A673 (cell line): ENCODE results near the gene NCAPH2. TPM values are rescaled to one million over a fixed set of nuclear protein-coding genes. Genes with fewer than 3 reads are reported as not detected.
A peak's percentile ranks its signal among the peaks of the same experiment; 100 is the strongest.

Source experiments
- BruUV-seq: library from RNA; stranded (reverse); fragments of 400-500 nt; replicated peaks from 2 replicates; lab custom pipeline; 2021; lab: Mats Ljungman, UMichigan
- CTCF ChIA-PET: fragments of 300-600 bp; sonication (Branson Sonifier 250); formaldehyde crosslinking; loops from one replicate; lab custom pipeline; 2022; ENCODE audit warnings: antibody characterized with exemption; lab: Charles Lee
- POLR2A ChIA-PET: fragments of 300-600 bp; sonication (Branson Sonifier 250); formaldehyde crosslinking; loops from one replicate; lab custom pipeline; 2022; ENCODE audit warnings: antibody characterized with exemption; ENCODE audit not compliant: low non-redundant PET; lab: Charles Lee
- DNase-seq: peaks from one replicate; pipeline ENCODE4 v3.0.0-alpha.2; 2015; ENCODE audit warnings: low spot score
- H3K27ac ChIP-seq: fragments of 200-600 bp; sonication (generic); 2 replicates; pipeline ENCODE4 v1.5.1; 2016; ENCODE audit warnings: mixed run types, low read depth, mild to moderate bottlenecking, mixed read lengths, antibody characterized with exemption, low read length; ENCODE audit not compliant: poor library complexity, severe bottlenecking
- H3K27me3 ChIP-seq: fragments of 200-600 bp; sonication (generic); replicated peaks from 2 replicates; pipeline ENCODE4 v1.6.1; 2017; ENCODE audit warnings: mixed run types, low read depth, mild to moderate bottlenecking, mixed read lengths, antibody characterized with exemption, low read length; ENCODE audit not compliant: insufficient read depth, poor library complexity
- H3K36me3 ChIP-seq: fragments of 200-600 bp; sonication (generic); 2 replicates; pipeline ENCODE4 v1.6.1; 2016; ENCODE audit warnings: mixed run types, mild to moderate bottlenecking, mixed read lengths, antibody characterized with exemption, low read length; ENCODE audit not compliant: insufficient read depth, poor library complexity, severe bottlenecking
- H3K4me1 ChIP-seq: fragments of 200-600 bp; sonication (generic); 2 replicates; pipeline ENCODE4 v1.6.1; 2017; ENCODE audit warnings: mixed run types, mild to moderate bottlenecking, mixed read lengths, antibody characterized with exemption, low read length; ENCODE audit not compliant: insufficient read depth, poor library complexity, severe bottlenecking
- H3K4me3 ChIP-seq: fragments of 200-600 bp; sonication (generic); 2 replicates; pipeline ENCODE4 v1.5.1; 2016; ENCODE audit warnings: low read depth, mixed run types, mild to moderate bottlenecking, mixed read lengths, low read length; ENCODE audit not compliant: poor library complexity, severe bottlenecking
- H3K9me3 ChIP-seq: fragments of 200-600 bp; sonication (generic); 2 replicates; pipeline ENCODE4 v1.6.1; 2016; ENCODE audit warnings: mixed run types, low read depth, mild to moderate bottlenecking, mixed read lengths, antibody characterized with exemption, low read length; ENCODE audit not compliant: poor library complexity, severe bottlenecking
- EZH2 ChIP-seq: fragments of 200-600 bp; sonication (generic); IDR thresholded peaks from 2 replicates; pipeline ENCODE4 v1.6.1; 2017; ENCODE audit warnings: borderline replicate concordance, low read depth, mild to moderate bottlenecking, mixed read lengths, antibody characterized with exemption, low read length; ENCODE audit not compliant: poor library complexity, severe bottlenecking
- intact Hi-C: fragments of 100-400 bp; cut with micrococcal nuclease; formaldehyde crosslinking; loops from one replicate; pipeline ENCODE4 v1.10.0; 2022; ENCODE audit not compliant: unreplicated experiment
- total RNA-seq: library from RNA; stranded (reverse); gene quantifications from 2 replicates; pipeline ENCODE4 v1.2.3, GENCODE V29; 2021
- TF ChIP-seq, protein P1 (sequence below): fragments of 300-800, 200-600 bp; sonication (generic); conservative IDR thresholded peaks from 2 replicates; pipeline ENCODE4 v1.5.1; 2017; ENCODE audit warnings: low read depth, mild to moderate bottlenecking, antibody characterized with exemption, low read length, moderate library complexity, mixed read lengths

Gene NCAPH2
- total RNA-seq, 1 experiment from 2014 or later, result 135 TPM

DNA sequence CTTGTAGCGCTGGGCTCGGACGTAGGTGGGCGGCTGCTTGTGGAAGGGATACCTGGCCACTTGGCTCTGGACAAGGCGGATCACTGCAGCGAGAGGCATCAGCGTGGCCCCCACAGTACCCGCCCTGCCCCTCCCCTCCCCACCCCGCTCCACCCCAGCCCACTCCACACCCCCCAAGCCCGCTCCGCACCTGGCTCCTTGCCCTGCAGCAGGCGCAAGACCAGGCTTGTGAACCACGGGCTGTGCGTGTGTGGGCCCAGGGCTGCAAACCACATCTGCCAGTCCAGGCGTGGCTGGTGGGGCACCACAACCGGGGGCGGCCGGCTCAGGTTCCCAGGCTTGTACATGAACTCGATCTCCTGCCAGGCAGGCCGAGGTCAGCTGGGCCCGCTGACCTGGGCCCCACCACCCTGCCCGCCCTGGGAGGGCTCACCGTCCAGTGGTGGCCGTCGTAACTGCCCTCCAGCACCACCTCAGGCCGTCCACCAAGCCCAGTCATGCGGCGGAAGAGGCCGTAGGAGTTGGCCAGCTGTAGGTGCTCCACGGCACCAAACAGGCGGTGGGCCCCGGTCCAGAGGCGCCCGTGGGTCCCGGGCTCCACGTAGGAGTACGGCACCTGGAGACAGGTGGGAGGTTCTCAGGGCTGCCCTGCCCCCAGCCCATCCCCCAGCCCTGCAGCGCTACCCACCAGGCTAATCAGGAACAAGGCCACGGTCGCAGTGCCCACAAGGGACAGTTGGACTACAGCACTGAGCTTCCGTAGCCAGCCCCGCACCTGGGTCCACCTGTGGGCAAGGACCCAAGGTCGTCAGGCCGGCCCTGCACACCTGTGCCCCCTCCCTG is 3.4 kb upstream of the NCAPH2 start:
- Histone ChIP-seq H3K4me3 (no peak overlapping the region), H3K27me3 (no peaks in the 10 kb centered on the region), H3K9me3 (no peaks in the 10 kb centered on the region), H3K4me1 (peaks cover 11% of the 10 kb centered on the region), H3K36me3 (peaks cover 29% of the 10 kb centered on the region), H3K27ac (no peak overlapping the region)
- ChIA-PET CTCF (interaction anchor here (0.5 kb wide), 1 partner anchor 92 kb away, joined by 3 read pairs; no protein-coding TSS in a partner anchor), POLR2A (no interaction called here)
- intact Hi-C loops, result no loop called here
- no TSS peak for BruUV-seq
- TF ChIP-seq, protein P1, sequence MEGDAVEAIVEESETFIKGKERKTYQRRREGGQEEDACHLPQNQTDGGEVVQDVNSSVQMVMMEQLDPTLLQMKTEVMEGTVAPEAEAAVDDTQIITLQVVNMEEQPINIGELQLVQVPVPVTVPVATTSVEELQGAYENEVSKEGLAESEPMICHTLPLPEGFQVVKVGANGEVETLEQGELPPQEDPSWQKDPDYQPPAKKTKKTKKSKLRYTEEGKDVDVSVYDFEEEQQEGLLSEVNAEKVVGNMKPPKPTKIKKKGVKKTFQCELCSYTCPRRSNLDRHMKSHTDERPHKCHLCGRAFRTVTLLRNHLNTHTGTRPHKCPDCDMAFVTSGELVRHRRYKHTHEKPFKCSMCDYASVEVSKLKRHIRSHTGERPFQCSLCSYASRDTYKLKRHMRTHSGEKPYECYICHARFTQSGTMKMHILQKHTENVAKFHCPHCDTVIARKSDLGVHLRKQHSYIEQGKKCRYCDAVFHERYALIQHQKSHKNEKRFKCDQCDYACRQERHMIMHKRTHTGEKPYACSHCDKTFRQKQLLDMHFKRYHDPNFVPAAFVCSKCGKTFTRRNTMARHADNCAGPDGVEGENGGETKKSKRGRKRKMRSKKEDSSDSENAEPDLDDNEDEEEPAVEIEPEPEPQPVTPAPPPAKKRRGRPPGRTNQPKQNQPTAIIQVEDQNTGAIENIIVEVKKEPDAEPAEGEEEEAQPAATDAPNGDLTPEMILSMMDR, result no peak
- TF ChIP-seq EZH2, result no peak
- no peak for DNase-seq

DNA sequence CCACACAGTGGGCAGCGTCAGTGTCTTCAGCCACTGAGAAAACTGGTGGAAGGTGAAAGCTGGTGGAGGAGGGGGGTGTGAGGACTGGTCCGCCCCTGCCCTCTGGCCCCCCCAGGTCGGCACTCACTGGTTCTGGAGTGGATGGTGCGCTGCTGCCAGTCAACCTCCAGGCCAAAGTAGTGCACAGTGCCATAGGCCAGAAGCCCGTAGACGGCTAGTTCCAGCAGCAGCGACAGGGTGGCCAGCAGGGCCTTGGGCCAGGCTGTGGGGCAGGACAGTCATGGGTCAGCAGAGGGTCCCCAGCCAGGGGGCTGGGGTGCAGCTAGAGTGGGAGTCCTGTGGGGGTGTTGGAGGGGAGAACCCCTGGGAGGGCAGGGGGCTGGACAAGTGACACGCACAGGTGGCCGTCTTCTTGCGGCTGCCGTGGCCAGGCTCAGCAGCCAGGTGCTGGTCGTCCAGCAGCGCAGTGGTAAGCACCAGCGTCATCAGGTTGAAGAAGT is 2.7 kb upstream of the NCAPH2 start:
- no peak overlapping the region for H3K27ac ChIP-seq
- ChIA-PET CTCF (no interaction called here), POLR2A (no interaction called here)
- BruUV-seq, result no TSS peak
- no peak overlapping the region for H3K4me3 ChIP-seq
- H3K9me3 ChIP-seq, result no peaks in the 10 kb centered on the region
- TF ChIP-seq, protein P1, result no peak
- TF ChIP-seq EZH2, result no peak
- DNase-seq, result no peak
- H3K36me3 ChIP-seq, result peaks cover 32% of the 10 kb centered on the region
- intact Hi-C loops, result no loop called here
- H3K27me3 ChIP-seq, result no peaks in the 10 kb centered on the region
- peaks cover 18% of the 10 kb centered on the region for H3K4me1 ChIP-seq

- DNase-seq, result no peak
- no TSS peak for BruUV-seq
- no peak for TF ChIP-seq EZH2
- TF ChIP-seq, protein P1, result no peak
Measured at GRCh38 chr22:50505776-50506610, 2.0 kb upstream of the NCAPH2 start.

More at GRCh38 chr22:50505776-50506610, 2.0 kb upstream of the NCAPH2 start:
- Histone ChIP-seq H3K27me3 (no peaks in the 10 kb centered on the region), H3K4me3 (peak overlapping the region; percentile 99), H3K4me1 (peaks cover 18% of the 10 kb centered on the region), H3K27ac (no peak overlapping the region), H3K36me3 (peaks cover 35% of the 10 kb centered on the region), H3K9me3 (no peaks in the 10 kb centered on the region)
- ChIA-PET POLR2A (no interaction called here), CTCF (no interaction called here)
- intact Hi-C loops, result no loop called here
